HL-60 (cell line): ENCODE data around the gene GUCY1A2.

ENCODE experiments used
- DNase-seq, 2 experiments: peaks; one replicate each; pipeline ENCODE4 v3.0.0-alpha.2; 2010 to 2020; ENCODE audit warnings: low read depth in 1 of 2, low spot score in 1 of 2
- H3K27ac ChIP-seq: fragments of 250-450 bp; sonication (Bioruptor Pico); replicated peaks from 2 replicates; pipeline ENCODE4 v1.5.1; 2020; ENCODE audit warnings: mild to moderate bottlenecking, moderate library complexity
- H3K27me3 ChIP-seq: fragments of 250-450 bp; sonication (Bioruptor Pico); 2 replicates; pipeline ENCODE4 v1.5.1; 2021; ENCODE audit warnings: mild to moderate bottlenecking, moderate library complexity; ENCODE audit not compliant: insufficient read depth, poor library complexity, severe bottlenecking
- H3K4me3 ChIP-seq: replicated peaks from 2 replicates; pipeline ENCODE4 v1.5.1; 2011; ENCODE audit warnings: mild to moderate bottlenecking, control low read depth, low read length; ENCODE audit not compliant: insufficient read depth
- GABPA ChIP-seq: IDR thresholded peaks from 2 replicates; pipeline ENCODE4 v1.6.1; 2012; ENCODE audit warnings: low read depth
- POLR2AphosphoS5 ChIP-seq: IDR thresholded peaks from 2 replicates; pipeline ENCODE4 v1.6.1; 2012; ENCODE audit warnings: low read depth
- SPI1 ChIP-seq: IDR thresholded peaks from 2 replicates; pipeline ENCODE4 v1.6.1; 2012; ENCODE audit warnings: low read depth, mild to moderate bottlenecking, borderline replicate concordance
- TF ChIP-seq, protein P1 (sequence below): IDR thresholded peaks from 2 replicates; pipeline ENCODE4 v1.6.1; 2012; ENCODE audit warnings: low read depth; ENCODE audit not compliant: insufficient replicate concordance
- TF ChIP-seq, protein P2 (sequence below): IDR thresholded peaks from one replicate; pipeline ENCODE4 v1.5.1; 2011; ENCODE audit warnings: low read length, control low read depth, inconsistent platforms; ENCODE audit not compliant: insufficient read depth

The GUCY1A2 gene

DNA sequence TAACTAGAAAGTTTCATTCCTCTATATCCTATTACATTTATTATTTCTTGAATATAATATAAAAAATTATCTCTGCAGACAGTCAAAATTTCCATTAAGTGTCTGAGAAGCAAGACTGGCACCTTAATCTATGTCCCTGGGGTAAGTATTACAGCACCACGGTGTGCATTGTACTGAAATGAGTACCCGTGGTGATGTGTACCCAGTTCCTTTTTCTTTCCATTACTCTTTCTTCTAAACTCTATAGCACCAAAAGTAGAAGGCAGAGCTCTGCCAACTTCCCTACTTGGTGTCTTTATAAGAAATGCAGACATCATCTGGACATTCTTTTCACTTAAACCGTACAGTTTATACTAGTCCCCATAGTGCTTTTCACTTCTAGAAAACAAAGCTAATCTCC lies 161.7 kb downstream of the GUCY1A2 start:
- Histone ChIP-seq H3K4me3 (no peak overlapping the region), H3K27ac (no peak overlapping the region), H3K27me3 (no peaks in the 10 kb centered on the region)
- TF ChIP-seq, protein P1, sequence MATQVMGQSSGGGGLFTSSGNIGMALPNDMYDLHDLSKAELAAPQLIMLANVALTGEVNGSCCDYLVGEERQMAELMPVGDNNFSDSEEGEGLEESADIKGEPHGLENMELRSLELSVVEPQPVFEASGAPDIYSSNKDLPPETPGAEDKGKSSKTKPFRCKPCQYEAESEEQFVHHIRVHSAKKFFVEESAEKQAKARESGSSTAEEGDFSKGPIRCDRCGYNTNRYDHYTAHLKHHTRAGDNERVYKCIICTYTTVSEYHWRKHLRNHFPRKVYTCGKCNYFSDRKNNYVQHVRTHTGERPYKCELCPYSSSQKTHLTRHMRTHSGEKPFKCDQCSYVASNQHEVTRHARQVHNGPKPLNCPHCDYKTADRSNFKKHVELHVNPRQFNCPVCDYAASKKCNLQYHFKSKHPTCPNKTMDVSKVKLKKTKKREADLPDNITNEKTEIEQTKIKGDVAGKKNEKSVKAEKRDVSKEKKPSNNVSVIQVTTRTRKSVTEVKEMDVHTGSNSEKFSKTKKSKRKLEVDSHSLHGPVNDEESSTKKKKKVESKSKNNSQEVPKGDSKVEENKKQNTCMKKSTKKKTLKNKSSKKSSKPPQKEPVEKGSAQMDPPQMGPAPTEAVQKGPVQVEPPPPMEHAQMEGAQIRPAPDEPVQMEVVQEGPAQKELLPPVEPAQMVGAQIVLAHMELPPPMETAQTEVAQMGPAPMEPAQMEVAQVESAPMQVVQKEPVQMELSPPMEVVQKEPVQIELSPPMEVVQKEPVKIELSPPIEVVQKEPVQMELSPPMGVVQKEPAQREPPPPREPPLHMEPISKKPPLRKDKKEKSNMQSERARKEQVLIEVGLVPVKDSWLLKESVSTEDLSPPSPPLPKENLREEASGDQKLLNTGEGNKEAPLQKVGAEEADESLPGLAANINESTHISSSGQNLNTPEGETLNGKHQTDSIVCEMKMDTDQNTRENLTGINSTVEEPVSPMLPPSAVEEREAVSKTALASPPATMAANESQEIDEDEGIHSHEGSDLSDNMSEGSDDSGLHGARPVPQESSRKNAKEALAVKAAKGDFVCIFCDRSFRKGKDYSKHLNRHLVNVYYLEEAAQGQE, result no peak
- TF ChIP-seq SPI1 (no peak), POLR2AphosphoS5 (no peak), GABPA (no peak)
- TF ChIP-seq, protein P2, sequence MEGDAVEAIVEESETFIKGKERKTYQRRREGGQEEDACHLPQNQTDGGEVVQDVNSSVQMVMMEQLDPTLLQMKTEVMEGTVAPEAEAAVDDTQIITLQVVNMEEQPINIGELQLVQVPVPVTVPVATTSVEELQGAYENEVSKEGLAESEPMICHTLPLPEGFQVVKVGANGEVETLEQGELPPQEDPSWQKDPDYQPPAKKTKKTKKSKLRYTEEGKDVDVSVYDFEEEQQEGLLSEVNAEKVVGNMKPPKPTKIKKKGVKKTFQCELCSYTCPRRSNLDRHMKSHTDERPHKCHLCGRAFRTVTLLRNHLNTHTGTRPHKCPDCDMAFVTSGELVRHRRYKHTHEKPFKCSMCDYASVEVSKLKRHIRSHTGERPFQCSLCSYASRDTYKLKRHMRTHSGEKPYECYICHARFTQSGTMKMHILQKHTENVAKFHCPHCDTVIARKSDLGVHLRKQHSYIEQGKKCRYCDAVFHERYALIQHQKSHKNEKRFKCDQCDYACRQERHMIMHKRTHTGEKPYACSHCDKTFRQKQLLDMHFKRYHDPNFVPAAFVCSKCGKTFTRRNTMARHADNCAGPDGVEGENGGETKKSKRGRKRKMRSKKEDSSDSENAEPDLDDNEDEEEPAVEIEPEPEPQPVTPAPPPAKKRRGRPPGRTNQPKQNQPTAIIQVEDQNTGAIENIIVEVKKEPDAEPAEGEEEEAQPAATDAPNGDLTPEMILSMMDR, result no peak
- DNase-seq, result no peak

DNA sequence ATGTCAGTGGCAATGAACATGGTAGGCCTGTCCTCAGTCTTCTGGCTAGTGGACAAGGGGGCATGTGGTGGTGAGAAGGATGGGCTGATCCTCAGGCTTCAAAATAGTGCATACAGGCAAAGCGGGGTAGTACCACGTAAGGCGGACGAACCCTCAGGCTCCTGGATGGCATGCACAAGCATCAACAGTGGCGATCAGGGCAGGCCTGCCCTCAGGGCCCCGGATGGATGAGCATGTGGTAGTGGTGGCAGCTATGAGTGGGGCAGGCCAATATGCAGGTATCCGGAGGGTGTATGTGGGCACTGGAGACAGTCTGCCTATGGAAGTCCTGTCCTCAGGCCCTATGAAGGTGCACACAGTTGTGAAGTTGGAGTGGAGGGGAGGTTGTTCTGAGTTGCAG lies 163.8 kb downstream of the GUCY1A2 start:
- no peak overlapping the region for H3K27ac ChIP-seq
- DNase-seq, result no peak
- no peak for TF ChIP-seq GABPA
- TF ChIP-seq, protein P2, result no peak
- no peak for TF ChIP-seq POLR2AphosphoS5
- TF ChIP-seq SPI1, result no peak
- TF ChIP-seq, protein P1, result no peak

DNA sequence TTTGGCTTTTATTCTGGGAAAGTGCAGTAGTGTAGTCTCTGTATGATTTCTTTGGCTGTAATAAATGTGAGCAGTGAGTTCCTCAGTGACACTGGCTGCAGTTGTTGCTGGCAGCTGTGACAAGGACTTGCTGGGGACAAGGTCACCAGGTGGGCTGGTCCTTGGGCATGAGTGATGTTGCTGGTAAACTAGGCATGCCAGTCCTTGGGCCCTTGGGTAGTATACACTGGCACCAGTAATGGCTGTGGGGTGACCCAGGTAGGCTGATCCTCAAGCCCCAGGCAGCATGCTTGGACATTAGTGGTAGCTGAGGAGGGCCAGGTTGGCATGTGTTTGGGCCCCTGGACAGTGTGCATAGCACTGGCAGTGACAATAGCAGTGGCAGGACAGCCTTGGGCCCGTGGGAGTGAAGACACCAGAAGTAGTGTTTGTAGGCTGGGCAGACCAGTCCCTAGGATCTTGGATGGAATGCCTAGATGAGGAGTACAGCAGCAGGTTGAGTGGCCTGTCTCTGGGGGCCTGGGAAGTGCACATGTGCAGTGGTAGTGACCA lies 164.3 kb downstream of the GUCY1A2 start:
- TF ChIP-seq GABPA (no peak), SPI1 (no peak), POLR2AphosphoS5 (no peak)
- TF ChIP-seq, protein P1, result no peak
- TF ChIP-seq, protein P2, result no peak
- Histone ChIP-seq H3K27ac (no peak overlapping the region), H3K4me3 (no peak overlapping the region), H3K27me3 (no peaks in the 10 kb centered on the region)
- DNase-seq, result no peak

More for the DNA sequence above, 163.8 kb downstream of the GUCY1A2 start:
- Histone ChIP-seq H3K4me3 (no peak overlapping the region), H3K27me3 (no peaks in the 10 kb centered on the region)
